ENCODE measurements around the gene TTC13. TPM values are rescaled to one million over a fixed set of nuclear protein-coding genes. Genes with fewer than 3 reads are reported as not detected.

The TTC13 gene
- total and polyA plus RNA-seq, 2 experiments from 2014 or later = 13.0 to 14.9 TPM

DNA sequence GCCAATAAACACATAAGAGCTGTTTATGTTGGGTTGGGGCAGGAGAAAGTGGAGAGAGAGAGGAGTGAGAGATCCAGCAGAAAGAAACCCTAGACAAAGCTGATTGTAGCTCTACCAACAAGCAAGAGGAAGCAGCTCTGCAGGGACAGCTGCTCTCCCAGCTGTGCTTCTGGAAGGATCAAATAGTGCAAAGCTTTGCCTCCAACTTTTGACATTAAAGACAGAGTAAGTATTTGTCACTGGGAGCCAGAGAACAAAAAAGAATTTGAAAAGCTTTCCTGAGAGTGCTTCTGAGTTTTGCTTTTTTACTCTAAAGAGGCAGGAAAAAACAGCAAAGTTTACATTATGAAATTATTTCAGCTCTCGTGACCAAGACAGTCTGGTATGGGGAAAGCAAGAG lies 81.9 kb downstream of the TTC13 start:
- no peak overlapping the region for H3K4me2 ChIP-seq
- no peaks in the 10 kb centered on the region for H3K79me2 ChIP-seq
- H3K27ac ChIP-seq = no peak overlapping the region
- WGBS (ENCODE audit: low lambda C conversion rate, missing lambda C conversion rate) = 68% methylated on average over 1 of the region's 1 CpG
- H2AFZ ChIP-seq = no peak overlapping the region
- H3K36me3 ChIP-seq (replicated peaks; ENCODE audit: insufficient read depth, low read depth) = no peaks in the 10 kb centered on the region
- no peaks in the 10 kb centered on the region for H3K9me3 ChIP-seq (ENCODE audit: low read depth)
- no peak for DNase-seq (ENCODE audit: low spot score)
- H3K9me2 ChIP-seq (replicated peaks; ENCODE audit: insufficient read depth) = no peaks in the 10 kb centered on the region
- no peaks in the 10 kb centered on the region for H3K27me3 ChIP-seq
- no peak overlapping the region for H3K4me3 ChIP-seq
- no peaks in the 10 kb centered on the region for H4K20me1 ChIP-seq (ENCODE audit: insufficient read depth, poor library complexity, severe bottlenecking)
- H3K4me1 ChIP-seq (ENCODE audit: insufficient read depth) = peaks cover 2% of the 10 kb centered on the region
- TF ChIP-seq EZH2 (IDR thresholded peaks at IDR 0.05; ENCODE audit: borderline replicate concordance) = no peak
- TF ChIP-seq, protein P1, sequence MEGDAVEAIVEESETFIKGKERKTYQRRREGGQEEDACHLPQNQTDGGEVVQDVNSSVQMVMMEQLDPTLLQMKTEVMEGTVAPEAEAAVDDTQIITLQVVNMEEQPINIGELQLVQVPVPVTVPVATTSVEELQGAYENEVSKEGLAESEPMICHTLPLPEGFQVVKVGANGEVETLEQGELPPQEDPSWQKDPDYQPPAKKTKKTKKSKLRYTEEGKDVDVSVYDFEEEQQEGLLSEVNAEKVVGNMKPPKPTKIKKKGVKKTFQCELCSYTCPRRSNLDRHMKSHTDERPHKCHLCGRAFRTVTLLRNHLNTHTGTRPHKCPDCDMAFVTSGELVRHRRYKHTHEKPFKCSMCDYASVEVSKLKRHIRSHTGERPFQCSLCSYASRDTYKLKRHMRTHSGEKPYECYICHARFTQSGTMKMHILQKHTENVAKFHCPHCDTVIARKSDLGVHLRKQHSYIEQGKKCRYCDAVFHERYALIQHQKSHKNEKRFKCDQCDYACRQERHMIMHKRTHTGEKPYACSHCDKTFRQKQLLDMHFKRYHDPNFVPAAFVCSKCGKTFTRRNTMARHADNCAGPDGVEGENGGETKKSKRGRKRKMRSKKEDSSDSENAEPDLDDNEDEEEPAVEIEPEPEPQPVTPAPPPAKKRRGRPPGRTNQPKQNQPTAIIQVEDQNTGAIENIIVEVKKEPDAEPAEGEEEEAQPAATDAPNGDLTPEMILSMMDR (IDR thresholded peaks at IDR 0.05; ENCODE audit: poor library complexity) = no peak
- no peak for TF ChIP-seq EZH2phosphoT487 (IDR thresholded peaks at IDR 0.05; ENCODE audit: low read depth, severe bottlenecking, unreplicated experiment)

DNA sequence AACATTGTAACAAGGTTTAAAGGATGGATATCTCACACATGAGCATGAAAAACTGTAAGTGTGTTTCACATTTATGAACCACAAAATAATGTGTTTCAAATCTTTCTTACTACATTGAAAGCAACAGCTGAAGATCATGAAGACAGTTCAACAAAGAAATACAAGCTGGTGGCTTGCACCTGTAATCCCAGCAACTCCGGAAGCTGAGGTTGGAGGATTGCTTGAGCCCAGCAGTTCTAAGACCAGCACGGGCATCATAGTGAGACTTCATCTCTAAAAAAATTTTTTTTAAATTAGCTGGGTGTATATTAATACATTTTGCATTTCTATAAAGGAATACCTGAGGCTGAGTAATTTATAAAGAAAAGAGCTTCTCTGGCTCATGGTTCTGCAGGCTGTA lies 83.2 kb downstream of the TTC13 start:
- Histone ChIP-seq H4K20me1 (ENCODE audit: insufficient read depth, poor library complexity, severe bottlenecking) (no peaks in the 10 kb centered on the region), H2AFZ (no peak overlapping the region), H3K9me2 (replicated peaks; ENCODE audit: insufficient read depth) (no peaks in the 10 kb centered on the region), H3K4me3 (no peak overlapping the region), H3K36me3 (replicated peaks; ENCODE audit: insufficient read depth, low read depth) (no peaks in the 10 kb centered on the region), H3K4me2 (no peak overlapping the region), H3K79me2 (no peaks in the 10 kb centered on the region), H3K27me3 (no peaks in the 10 kb centered on the region), H3K9me3 (ENCODE audit: low read depth) (no peaks in the 10 kb centered on the region), H3K27ac (no peak overlapping the region), H3K4me1 (ENCODE audit: insufficient read depth) (peaks cover 5% of the 10 kb centered on the region)
- WGBS (ENCODE audit: low lambda C conversion rate, missing lambda C conversion rate) = 91% methylated on average over 2 of the region's 2 CpGs
- no peak for TF ChIP-seq EZH2phosphoT487 (IDR thresholded peaks at IDR 0.05; ENCODE audit: low read depth, severe bottlenecking, unreplicated experiment)
- no peak for DNase-seq (ENCODE audit: low spot score)

DNA sequence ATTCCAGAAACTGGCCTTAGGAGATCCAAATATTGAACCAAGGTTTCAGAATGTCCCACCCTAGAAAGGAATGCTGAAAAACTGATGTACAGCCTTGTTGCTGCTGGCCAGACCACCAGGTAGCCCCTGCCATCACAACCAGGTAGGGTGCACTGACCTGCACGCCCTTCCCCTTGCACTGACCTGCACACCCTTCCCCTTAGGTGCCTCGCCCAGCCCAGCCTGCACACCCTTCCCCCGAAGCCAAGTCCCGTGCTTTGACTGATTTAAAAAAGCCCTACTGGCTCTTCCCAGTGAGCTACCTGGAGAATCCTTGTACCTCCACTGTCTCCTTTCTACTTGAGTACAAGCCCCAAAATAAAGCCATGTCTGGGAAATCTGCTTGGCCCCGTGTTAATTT lies 84.0 kb downstream of the TTC13 start:
- 74% methylated on average over 5 of the region's 5 CpGs for WGBS (ENCODE audit: low lambda C conversion rate, missing lambda C conversion rate)
- no peaks in the 10 kb centered on the region for H3K79me2 ChIP-seq
- no peak for DNase-seq (ENCODE audit: low spot score)
- TF ChIP-seq, protein P1 (IDR thresholded peaks at IDR 0.05; ENCODE audit: poor library complexity) = no peak
- TF ChIP-seq EZH2phosphoT487 (IDR thresholded peaks at IDR 0.05; ENCODE audit: low read depth, severe bottlenecking, unreplicated experiment) (no peak), EZH2 (IDR thresholded peaks at IDR 0.05; ENCODE audit: borderline replicate concordance) (no peak)
- H2AFZ ChIP-seq = no peak overlapping the region
- no peak overlapping the region for H3K4me2 ChIP-seq
- H4K20me1 ChIP-seq (ENCODE audit: insufficient read depth, poor library complexity, severe bottlenecking) = no peaks in the 10 kb centered on the region
- H3K9me2 ChIP-seq (replicated peaks; ENCODE audit: insufficient read depth) = no peaks in the 10 kb centered on the region
- H3K27me3 ChIP-seq = no peaks in the 10 kb centered on the region
- no peaks in the 10 kb centered on the region for H3K36me3 ChIP-seq (replicated peaks; ENCODE audit: insufficient read depth, low read depth)
- no peaks in the 10 kb centered on the region for H3K9me3 ChIP-seq (ENCODE audit: low read depth)
- no peak overlapping the region for H3K4me3 ChIP-seq
- H3K27ac ChIP-seq = no peak overlapping the region
- peaks cover 5% of the 10 kb centered on the region for H3K4me1 ChIP-seq (ENCODE audit: insufficient read depth)

DNA sequence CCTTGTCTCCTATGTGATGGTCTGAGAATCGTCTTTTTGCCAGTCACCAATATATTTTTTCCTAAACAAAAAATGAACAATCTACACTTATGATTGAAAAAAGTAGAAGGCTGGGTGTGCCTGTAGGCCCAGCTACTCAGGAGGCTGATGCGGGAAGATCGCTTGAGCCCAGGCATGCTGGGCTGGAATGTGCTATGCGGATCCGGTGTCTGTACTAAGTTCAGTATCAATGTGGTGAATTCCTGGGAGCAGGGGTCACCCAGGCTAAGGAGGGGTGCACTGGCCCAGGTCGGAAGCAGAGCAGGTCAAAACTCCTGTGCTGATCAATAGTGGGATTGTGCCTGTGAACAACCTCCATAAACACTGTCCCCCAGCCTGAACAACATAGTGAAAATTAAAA lies 84.6 kb downstream of the TTC13 start:
- H2AFZ ChIP-seq = no peak overlapping the region
- no peaks in the 10 kb centered on the region for H3K79me2 ChIP-seq
- H3K36me3 ChIP-seq (replicated peaks; ENCODE audit: insufficient read depth, low read depth) = no peaks in the 10 kb centered on the region
- H3K27me3 ChIP-seq = no peaks in the 10 kb centered on the region
- H4K20me1 ChIP-seq (ENCODE audit: insufficient read depth, poor library complexity, severe bottlenecking) = no peaks in the 10 kb centered on the region
- 85% methylated on average over 6 of the region's 6 CpGs for WGBS (ENCODE audit: low lambda C conversion rate, missing lambda C conversion rate)
- H3K4me2 ChIP-seq = no peak overlapping the region
- no peak overlapping the region for H3K4me3 ChIP-seq
- DNase-seq (ENCODE audit: low spot score) = no peak
- no peaks in the 10 kb centered on the region for H3K9me2 ChIP-seq (replicated peaks; ENCODE audit: insufficient read depth)
- TF ChIP-seq, protein P1 (IDR thresholded peaks at IDR 0.05; ENCODE audit: poor library complexity) = no peak
- TF ChIP-seq EZH2phosphoT487 (IDR thresholded peaks at IDR 0.05; ENCODE audit: low read depth, severe bottlenecking, unreplicated experiment) (no peak), EZH2 (IDR thresholded peaks at IDR 0.05; ENCODE audit: borderline replicate concordance) (no peak)
- H3K9me3 ChIP-seq (ENCODE audit: low read depth) = no peaks in the 10 kb centered on the region
- peaks cover 5% of the 10 kb centered on the region for H3K4me1 ChIP-seq (ENCODE audit: insufficient read depth)
- no peak overlapping the region for H3K27ac ChIP-seq
